T-helper 1 cell (primary cell): ENCODE data around the gene S100A11.
"Not testable (repeated sequence)": the region's sequence is repeated elsewhere in the genome, so short reads cannot be mapped to it uniquely, and the experiment has no call there.

Experiments
- DNase-seq, 5 donors: peaks; one replicate each; pipeline ENCODE4 v3.0.0-alpha.2; 2012 to 2020
- total RNA-seq, 4 donors: gene quantifications; one replicate each; lab custom pipeline; 2026; lab: John Stamatoyannopoulos, UW

The S100A11 gene
- 14.5 to 21.5 (median 16.0) reads per million in 4 donors for total RNA-seq

GRCh38 chr1:152036267-152037216, at the start of gene S100A11:
Gene S100A11, minus strand, starts transcription at chr1:152037004. Its CDS starts 89 bp downstream, at chr1:152036915.
- peak; percentile 46 to 81 (median 60) for DNase-seq

DNA sequence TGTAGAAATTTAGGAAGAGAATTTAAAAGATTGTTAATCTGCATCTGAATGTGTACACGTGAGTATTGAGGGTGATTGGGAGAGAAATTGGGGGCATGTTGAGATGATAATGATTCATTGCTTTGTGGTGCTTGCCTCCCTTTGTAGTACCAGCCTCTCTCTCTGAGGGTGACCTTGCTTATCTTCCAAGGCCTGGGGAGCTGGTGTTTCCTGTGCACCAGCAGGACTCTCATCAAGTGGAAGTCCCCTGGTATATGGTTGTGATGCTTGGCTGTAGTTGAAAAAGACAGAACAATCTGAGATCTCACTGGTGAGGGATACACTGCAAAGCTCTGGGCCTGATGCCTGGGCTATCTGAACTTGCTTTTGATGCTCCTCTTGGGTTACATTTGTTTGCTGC, 48.0 kb upstream of the S100A11 start:
- no peak for DNase-seq

DNA sequence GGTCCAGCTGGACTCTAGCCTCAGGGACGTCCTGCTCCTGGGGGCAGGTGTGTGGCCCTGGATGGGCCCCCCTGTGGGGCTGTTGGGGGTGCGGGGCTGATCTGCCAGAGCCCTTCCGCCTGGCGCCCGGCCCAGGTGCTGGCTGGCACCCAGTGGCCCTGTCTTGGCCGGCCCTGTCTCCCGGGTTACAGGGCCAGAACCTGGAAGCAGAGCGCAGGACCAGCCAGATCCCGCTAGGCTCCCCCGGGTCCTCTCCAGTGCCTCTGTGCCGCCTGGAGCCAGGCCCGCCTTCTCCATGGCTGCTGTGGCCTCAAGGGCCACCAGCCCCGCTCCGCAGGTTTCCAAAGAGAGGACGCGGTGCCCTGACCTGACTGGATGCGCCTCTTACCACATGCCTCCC, 44.2 kb upstream of the S100A11 start:
- not testable (repeated sequence) for DNase-seq

DNA sequence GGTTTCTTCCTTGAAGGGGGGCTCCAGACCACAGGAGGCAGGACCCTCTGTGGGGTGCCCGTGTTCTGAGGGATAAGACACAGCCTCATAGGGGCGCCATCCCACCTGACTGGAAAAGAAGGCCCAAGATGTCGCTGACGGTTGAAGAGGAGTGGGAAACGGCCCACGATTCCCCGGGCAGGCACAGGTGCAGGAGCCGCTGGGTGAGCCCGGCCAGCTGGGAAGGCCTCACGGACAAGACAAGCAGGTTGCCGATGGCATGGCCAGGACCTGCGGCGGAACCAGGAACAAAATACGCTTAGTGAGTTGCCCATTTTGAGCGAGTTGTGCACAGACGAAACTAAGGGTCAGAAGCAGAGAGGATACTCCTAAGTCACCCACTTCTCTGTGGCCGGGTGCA, 43.7 kb upstream of the S100A11 start:
- not testable (repeated sequence) for DNase-seq

- DNase-seq, result no peak
Measured at GRCh38 chr1:152078831-152079441, 42.1 kb upstream of the S100A11 start.

DNA sequence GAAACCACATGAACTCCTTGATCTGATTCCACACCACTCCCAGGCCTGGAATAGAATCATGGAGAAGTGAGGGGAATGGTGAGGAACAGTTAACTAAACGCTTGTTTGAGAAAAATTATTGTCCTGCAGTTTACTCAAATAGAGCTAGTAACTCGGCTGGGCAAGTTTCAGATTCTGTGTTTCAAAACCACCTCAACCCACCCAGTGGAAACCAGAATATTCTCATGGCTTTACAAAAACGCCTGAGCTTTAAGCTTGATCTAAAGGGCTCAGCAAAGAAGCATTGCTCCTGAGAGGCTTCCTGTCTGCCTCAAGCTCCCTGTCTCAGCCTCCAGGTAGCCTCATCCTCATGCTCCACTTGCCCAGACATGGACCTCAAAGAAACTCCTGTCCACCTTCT, 35.5 kb upstream of the S100A11 start:
- DNase-seq, result no peak

GRCh38 chr1:152071123-152071522, 34.3 kb upstream of the S100A11 start:
- no peak for DNase-seq

DNA sequence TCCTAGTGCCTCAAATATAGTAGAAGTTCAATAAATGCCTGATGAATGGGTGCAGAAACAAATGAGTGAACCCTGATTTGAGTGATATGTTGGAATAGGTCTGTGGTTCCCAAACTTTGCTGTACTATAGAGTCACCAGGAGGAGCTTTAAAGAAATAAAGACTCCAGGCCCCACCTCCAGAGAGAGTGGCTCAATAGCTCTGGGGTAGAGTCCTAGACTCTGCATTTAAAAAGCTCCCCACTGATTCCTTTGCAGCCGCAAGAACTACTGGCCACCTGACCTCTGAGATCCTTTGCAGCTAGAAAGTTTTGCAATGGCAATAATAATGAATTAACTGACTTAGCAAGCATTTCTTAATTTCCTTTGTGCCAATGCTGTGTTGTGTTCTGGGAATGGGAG, 31.1 kb upstream of the S100A11 start:
- DNase-seq, result no peak

DNA sequence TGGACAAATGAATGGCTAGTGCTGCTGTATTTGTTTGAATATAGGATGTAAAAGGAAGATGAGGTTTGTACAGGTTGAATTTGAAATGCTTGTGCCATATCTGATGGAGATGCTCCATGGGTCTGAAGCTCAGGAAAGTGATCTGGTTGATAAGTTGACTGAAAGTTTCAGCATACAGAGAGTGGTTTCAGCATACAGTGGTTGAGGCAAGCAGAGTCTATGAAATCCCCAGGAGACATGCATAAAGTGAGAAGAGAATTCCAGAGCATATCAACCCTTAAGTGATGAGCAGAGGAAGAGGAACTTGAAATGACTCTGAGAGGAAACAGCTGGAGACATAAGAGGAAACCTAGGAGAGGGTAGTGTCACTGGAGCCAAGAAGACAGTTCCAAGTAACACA, 30.3 kb upstream of the S100A11 start:
- DNase-seq, result no peak

GRCh38 chr1:152061952-152062351, 25.1 kb upstream of the S100A11 start:
- DNase-seq, result no peak

DNA sequence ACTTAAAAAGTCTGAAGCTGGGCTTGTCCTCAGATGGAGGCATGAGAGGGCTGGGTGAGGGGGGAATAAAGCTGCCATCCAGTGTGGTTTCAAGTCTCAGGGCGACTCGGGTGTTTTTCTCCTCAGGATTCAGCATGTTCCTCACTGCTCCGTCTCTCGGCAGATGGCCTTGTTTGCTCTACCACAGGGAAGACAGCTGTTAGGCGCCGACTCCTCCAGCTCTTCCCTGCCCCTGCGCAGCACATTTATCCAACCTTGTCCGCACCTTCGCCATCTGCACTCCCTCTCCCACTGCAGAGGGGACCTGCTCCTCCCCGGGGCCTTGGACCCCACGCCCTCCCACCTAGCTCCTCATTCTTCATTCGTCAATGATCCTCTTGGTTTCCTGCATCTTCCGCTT, 16.6 kb upstream of the S100A11 start:
- DNase-seq, result no peak

- peak; percentile 58 to 82 (median 74) for DNase-seq
Measured at GRCh38 chr1:152052606-152053005, 15.8 kb upstream of the S100A11 start.

DNA sequence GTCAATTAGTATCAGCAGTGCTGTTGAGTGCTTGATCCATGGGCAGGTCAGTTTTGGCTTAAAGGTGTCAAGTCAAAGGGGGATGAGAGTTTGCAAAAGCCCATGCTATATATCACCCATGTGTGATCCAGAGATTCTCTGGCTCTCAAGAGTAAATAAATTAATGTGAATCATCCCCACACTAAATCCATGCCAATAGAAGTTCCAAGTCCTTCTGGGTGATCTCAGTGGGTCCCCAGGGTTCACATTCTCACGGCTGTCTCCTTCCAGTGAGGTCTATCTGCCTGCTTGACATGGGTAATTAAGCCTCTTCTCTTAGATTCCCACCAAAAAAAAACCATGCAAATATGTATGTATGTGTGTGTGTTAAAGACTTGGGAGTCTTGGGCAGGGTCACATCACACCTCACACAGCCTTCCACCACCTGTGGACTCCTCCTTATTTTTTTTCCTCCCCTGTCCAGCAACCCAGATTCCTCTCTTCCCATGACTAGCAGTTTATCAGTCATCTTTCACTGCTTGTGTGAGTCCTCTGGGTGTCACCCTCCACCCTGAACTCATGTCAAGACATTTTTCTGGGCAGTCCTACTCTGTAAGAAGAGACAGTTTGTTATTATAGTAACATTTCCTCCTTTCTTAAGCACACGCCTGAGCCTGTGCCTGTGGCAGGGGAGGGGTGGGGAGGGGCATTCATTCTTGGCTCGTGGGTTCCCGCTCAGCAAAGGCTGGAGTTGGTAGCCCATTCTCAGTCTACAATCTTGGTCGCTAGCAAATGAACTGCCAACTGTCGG, 14.3 kb upstream of the S100A11 start:
- no peak for DNase-seq

GRCh38 chr1:152049291-152050083, 12.7 kb upstream of the S100A11 start:
- no peak for DNase-seq

DNA sequence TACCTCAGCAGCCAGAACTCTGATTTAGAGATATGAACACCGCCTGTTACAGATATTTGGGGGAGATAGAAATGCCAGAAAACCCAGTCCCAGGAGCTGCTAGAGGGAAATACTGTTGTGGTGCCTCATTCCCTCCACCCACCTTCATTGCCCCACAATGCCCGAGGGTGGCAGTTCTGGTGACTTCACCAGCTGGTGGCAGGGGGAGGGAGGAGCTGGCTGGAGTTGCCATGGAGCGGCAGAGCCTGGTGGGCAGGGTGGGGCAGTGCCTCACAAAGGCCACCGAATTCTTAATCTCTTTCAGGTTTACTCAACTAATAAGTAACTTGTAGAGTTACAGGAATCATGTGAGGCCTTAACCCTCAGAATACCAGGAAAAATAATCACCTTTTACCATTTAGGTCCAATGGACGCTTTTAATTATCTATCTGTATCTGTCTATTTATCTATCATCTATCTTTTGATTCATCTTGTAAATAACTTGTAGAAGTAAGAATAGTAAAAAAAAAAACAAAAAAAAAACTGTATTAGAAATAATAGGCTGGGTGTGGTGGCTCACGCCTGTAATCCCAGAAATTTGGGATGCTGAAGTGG, 11.7 kb upstream of the S100A11 start:
- peak in 4 of 5 donors; percentile 30 to 85 (median 46) for DNase-seq

DNA sequence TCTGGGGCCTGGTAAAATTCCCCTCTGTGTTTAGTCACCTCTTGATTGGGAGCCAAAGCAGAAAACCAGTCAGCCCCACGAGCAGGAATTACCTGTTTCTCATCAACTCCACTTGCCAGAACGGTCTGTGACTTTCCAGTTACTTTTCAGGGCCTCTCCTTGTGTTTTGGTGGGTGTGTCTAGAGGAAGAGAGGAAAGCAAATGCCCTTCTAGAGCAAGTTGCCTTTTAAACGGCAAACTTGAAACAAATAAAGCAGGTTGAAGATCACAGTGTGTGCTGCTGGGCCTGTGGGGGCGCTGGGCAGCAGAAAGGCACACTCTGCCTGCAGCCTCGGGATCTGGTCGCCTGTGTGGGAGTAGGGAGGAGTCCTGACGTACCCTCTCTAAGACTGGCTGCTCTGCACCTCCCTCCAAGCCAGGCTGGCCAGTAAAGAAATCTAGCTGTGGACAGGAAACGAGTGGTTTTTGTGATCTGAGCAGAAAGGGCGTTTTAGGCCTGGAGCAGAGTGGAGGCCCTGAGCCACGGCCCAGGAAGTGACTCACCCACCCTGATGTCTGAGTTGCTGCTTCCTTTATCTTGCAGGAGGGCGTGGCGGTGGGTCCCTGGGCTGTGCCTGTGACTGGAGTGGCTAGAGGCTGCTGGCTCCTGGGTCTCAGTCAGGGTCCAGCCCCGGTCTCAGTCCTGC, 11.1 kb upstream of the S100A11 start:
- DNase-seq, result peak; percentile 73 to 98 (median 79)

GRCh38 chr1:152047413-152047729, 10.6 kb upstream of the S100A11 start:
- peak in 1 of 5 donors; percentile 20 for DNase-seq

- DNase-seq, result no peak
Measured at GRCh38 chr1:152044386-152044785, 7.6 kb upstream of the S100A11 start.

- no peak for DNase-seq
Measured at GRCh38 chr1:152043870-152044269, 7.1 kb upstream of the S100A11 start.

DNA sequence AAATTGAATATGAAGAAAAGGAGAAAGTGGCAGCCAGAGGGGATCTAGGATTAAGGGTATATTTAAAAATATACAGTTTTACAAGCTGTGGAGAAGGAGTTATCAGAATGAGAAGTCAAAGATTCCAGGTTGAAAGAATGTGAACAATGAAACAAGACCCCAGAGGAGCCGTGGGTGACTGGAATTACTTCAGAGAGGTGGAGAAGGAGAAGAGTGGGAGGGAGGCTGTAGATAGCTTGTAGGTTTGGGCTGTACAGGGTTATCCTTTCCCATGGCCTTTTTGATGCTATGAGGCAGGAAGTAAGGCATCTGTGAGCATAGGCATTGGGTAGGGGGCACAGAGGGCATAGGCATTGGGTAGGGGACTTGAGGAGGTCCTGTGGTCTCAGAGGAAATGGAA, 5.2 kb upstream of the S100A11 start:
- DNase-seq, result no peak

DNA sequence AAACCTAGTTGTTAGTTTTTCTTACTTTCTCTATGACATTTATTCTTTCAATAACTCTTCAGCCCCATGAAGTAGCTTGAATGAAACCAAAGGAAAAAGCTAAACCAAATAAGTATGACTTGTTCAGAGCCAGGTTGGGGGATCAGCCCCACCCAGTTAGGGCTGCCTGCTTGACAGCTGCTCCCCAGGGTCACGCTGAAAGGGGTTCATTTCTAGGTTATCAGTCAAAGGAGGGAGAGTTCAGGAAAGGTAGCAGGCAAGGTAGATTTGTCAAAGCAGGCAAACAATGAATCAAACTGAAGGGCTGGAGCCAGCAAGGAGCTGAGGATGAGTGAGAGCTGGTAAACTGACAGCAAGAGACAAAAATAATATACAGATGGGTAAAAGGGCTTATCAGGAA, 3.1 kb upstream of the S100A11 start:
- no peak for DNase-seq
